Stimulated activated CD4-positive, alpha-beta T cell treated with anti-CD3 and anti-CD28 coated beads, Interleukin-15, amount 100 ng/mL, for 1 hour (primary cell): ENCODE measurements around the gene TTR.

Experiments used
- DNase-seq, 2 donors: peaks; one replicate each; pipeline ENCODE4 v3.0.0-alpha.2; 2020; ENCODE audit warnings: low read depth in 1 of 2, low spot score in 1 of 2

Gene TTR

DNA sequence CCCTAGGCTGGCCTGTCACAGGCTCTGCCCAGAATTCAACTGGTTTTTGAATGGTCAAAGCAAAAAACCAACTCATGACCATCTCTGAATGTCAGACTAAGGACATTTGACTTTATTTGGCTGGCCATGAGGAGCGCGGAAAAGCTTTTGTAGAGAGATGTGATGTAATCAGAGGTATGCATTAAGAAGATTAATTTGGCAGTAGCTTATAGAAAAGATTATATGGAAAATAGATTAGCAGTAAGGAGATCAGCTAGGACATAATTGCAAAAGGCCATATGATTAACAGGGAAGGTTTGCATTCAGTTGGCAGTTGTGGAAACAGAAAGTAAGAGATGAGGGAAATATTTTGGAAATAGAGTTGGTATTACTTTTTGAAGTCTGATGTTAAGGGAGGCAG is 12.3 kb upstream of the TTR start:
- DNase-seq, result no peak

DNA sequence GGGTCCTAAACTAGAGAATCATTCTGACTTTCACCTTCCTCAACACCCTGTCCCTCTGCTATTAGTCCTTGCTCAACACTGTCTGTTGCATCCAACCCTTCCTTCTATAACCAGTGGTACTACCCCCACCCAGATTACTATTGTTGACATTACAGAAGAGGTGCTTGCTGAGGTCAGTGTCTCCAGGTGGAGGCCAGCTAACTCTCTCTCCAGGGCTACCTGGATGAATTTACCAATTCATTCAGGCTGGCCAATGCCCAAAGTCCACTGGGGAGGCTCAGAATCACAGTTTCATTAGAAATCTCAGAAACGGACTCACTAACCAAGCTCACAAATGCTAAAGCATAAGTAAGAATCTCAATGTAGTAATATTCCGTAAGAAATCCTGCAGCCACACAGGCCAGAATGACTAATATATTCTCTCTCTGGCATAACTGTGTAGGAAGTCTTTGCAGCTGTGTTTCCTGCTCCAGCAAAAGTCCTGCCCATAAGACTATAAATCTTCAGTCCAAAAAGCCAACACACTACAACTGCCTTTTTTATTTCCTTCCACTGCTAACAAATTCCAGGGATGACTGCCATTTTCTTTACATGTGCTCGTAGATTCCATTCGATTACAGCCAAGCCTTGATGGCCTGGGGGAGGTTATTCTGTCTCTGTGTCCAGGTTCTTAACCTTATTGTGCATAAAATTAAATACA is 10.0 kb upstream of the TTR start:
- DNase-seq, result no peak

DNA sequence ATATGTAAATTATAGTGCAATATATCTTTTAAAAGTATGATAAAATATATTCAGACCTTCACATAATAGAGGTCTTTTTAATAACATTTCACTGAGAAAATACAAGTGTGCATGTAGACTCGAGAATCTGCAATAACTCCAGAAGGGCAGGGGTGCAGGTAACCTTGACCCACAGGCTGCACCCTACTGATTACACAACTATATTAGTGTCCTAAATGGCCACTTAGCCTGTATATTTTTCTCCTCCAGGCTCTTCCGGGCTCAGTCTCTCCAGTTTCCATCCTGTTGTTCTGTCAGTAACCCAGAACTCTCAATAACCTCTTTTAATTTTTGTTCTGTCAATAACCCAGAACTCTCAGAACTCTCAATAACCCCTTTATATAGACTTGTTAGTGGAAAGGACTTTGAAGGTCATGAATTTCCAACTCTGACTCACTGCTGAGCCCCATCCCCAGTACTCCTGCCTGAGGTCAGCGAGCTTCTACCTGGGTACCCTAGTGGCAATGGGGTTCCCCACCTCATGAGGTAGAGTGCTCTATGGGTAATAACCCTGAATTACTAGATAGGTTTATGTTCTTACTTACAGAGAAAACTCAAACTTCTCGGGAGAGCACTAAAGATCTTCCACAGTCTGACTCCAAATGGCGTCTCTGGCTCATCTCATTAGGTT is 8.4 kb upstream of the TTR start:
- no peak for DNase-seq

DNA sequence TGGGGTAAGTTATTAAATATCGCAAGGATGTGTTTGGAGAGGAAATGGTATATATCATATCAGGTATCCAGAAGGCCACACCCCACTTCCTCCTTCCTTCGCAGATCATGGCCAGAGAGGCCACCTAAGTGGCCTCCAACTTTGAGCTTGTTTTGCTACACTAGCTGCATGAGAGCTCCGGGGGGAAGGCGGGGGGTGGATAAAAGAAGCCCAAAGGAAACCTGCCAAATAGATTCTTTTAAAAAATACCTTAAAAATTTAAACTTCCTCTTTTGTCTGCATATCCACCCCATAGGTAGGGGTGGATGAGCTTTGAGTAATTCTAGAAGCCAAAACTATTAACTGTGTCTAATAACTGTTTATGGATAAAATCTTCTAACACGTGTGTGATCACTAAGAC is 5.7 kb upstream of the TTR start:
- DNase-seq, result no peak

DNA sequence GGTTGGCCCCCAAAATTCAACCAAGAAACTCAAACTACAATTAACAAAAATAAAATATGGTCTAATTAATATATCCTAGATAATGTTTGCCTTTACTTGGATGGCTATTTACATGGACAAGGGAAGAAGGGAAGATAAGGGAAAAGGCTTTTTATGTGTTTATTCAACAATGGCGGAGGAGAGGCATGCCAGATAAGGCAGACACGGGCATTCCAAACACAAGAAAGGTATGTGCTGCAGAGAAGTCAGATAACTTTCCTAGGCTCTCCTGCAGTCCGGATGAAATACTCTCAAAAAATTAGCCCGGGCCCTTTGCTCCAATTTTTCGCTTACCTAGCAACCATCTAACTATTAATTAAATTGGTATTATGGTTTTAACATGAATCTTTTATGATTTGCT is 5.1 kb upstream of the TTR start:
- DNase-seq, result no peak

DNA sequence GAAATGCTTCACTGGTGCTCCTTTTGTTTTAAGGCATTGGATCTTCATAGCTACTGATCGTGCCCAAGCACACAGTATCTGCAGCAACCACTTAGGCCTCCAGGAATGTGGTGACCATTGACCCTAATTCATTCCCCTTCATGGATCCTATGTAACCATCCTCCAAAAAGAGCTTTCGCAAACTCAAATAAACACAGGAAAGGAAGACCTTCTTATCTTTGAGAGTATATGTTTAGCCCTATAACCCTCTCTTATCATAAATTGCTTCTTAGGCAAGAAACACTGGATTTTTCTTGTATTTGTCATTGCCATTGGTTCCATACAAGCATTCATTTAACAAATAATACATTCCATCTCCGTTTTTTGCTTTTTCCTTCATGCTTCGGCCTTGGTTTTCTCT is 4.1 kb upstream of the TTR start:
- no peak for DNase-seq

DNA sequence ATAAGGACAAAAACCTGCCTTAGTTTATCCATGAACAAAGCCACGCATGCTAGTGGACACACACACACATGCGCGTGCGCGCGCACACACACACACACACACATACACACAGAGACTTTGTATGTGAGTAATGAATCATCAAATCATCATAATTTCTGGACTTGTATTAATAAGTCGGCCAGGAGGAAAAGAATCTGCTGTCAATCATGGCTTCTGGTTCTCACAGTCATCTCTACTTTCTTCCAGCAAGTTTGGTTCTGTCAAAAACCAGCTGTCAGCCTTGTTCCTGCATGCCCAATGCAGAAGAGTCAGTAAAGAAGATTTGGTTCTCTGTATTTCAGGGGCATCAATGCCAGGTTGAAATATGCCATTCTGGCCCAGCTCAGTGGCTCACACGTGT is 1.1 kb upstream of the TTR start:
- DNase-seq, result no peak

DNA sequence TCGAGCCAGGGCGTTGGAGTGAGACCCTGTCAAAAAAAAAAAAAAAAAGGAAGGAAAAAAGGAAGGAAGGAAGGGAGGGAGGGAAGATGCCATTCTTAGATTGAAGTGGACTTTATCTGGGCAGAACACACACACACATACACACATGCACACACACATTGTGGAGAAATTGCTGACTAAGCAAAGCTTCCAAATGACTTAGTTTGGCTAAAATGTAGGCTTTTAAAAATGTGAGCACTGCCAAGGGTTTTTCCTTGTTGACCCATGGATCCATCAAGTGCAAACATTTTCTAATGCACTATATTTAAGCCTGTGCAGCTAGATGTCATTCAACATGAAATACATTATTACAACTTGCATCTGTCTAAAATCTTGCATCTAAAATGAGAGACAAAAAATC is 564 bp upstream of the TTR start:
- no peak for DNase-seq

DNA sequence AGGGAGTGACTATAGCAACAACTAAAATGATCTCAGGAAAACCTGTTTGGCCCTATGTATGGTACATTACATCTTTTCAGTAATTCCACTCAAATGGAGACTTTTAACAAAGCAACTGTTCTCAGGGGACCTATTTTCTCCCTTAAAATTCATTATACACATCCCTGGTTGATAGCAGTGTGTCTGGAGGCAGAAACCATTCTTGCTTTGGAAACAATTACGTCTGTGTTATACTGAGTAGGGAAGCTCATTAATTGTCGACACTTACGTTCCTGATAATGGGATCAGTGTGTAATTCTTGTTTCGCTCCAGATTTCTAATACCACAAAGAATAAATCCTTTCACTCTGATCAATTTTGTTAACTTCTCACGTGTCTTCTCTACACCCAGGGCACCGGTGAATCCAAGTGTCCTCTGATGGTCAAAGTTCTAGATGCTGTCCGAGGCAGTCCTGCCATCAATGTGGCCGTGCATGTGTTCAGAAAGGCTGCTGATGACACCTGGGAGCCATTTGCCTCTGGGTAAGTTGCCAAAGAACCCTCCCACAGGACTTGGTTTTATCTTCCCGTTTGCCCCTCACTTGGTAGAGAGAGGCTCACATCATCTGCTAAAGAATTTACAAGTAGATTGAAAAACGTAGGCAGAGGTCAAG is 955 bp downstream of the TTR start:
- DNase-seq, result no peak

DNA sequence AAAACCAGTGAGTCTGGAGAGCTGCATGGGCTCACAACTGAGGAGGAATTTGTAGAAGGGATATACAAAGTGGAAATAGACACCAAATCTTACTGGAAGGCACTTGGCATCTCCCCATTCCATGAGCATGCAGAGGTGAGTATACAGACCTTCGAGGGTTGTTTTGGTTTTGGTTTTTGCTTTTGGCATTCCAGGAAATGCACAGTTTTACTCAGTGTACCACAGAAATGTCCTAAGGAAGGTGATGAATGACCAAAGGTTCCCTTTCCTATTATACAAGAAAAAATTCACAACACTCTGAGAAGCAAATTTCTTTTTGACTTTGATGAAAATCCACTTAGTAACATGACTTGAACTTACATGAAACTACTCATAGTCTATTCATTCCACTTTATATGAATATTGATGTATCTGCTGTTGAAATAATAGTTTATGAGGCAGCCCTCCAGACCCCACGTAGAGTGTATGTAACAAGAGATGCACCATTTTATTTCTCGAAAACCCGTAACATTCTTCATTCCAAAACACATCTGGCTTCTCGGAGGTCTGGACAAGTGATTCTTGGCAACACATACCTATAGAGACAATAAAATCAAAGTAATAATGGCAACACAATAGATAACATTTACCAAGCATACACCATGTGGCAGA is 3.6 kb downstream of the TTR start:
- DNase-seq, result no peak

DNA sequence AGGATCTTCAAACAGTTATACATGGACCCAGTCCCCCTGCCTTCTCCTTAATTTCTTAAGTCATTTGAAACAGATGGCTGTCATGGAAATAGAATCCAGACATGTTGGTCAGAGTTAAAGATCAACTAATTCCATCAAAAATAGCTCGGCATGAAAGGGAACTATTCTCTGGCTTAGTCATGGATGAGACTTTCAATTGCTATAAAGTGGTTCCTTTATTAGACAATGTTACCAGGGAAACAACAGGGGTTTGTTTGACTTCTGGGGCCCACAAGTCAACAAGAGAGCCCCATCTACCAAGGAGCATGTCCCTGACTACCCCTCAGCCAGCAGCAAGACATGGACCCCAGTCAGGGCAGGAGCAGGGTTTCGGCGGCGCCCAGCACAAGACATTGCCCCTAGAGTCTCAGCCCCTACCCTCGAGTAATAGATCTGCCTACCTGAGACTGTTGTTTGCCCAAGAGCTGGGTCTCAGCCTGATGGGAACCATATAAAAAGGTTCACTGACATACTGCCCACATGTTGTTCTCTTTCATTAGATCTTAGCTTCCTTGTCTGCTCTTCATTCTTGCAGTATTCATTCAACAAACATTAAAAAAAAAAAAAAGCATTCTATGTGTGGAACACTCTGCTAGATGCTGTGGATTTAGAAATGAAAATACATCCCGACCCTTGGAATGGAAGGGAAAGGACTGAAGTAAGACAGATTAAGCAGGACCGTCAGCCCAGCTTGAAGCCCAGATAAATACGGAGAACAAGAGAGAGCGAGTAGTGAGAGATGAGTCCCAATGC is 4.6 kb downstream of the TTR start:
- DNase-seq, result no peak

DNA sequence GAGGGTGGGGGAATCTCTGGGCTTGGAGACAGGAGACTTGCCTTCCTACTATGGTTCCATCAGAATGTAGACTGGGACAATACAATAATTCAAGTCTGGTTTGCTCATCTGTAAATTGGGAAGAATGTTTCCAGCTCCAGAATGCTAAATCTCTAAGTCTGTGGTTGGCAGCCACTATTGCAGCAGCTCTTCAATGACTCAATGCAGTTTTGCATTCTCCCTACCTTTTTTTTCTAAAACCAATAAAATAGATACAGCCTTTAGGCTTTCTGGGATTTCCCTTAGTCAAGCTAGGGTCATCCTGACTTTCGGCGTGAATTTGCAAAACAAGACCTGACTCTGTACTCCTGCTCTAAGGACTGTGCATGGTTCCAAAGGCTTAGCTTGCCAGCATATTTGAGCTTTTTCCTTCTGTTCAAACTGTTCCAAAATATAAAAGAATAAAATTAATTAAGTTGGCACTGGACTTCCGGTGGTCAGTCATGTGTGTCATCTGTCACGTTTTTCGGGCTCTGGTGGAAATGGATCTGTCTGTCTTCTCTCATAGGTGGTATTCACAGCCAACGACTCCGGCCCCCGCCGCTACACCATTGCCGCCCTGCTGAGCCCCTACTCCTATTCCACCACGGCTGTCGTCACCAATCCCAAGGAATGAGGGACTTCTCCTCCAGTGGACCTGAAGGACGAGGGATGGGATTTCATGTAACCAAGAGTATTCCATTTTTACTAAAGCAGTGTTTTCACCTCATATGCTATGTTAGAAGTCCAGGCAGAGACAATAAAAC is 6.5 kb downstream of the TTR start:
- no peak for DNase-seq

DNA sequence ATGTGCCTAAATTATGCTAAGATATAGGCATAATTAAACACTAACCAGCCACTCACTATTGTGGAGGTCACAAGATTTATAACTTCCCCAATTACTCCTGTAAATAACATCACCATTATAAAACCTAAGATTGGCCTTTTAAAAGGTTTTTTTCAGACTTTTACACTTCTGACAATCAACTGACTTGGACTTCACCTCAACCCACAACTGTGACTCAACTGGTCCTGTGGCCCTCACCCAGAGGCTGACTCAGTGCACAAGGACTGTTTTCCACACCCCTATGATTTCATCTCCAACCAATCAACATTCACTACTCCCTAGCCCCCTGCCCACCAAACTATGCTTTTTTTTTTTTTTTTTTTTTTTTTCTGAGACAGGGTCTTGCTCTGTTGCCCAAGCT is 11.6 kb downstream of the TTR start:
- no peak for DNase-seq

DNA sequence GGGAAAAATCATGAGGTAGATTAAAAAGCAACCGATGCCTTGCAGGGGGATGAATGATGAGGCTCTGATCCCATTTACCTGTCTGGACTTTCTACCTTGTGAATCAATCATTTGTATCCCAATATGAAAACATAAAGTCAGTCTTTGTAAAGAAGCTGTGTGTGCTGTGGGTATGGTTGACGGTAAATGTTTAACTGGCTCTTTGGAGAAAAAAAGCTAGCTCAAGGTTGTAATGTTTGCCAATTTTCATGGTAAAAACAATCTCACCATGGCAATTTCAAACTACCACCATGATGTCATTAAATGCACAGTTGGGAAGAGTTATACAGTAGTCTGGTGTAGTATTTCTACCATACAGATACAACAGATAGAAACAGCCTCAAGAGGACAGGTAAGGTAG is 14.6 kb downstream of the TTR start:
- no peak for DNase-seq

DNA sequence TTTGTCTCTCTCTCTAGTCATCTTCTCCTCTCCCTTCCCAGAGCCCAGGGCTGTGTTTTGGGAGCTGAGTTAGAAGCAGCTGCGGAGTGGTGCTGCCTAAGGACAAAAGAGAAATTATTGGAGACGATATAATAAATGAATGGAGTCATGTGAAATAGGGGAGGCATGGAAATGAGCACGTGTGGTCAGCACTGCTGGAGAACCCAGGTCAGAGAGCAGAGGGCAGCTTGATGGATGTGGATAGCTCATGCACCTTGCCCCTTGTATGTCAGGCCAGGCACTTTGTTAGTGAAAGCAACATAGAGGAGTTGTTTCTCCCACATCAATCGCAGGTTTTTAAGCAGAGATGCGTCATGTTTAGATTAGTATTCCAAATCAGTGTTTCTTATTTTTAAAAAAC is 15.7 kb downstream of the TTR start:
- DNase-seq, result no peak

DNA sequence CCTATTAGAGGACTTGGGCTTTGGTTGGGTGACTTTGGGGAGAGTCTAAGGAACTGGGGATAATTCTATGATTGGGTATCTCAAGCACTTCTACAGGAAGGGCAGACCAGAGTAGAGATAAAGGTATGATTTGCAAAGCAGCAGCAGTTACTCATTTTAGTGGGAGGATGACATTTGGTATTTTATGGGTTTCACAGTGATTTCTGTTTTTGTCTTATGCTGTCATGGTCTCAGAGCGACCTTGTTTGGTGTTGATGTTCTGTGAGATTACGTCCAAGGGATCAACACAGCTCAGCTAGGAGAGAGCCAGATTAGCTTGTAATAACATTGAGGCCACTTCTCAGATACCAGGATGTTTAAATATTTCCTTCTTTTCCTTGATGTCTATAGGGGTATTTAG is 18.2 kb downstream of the TTR start:
- no peak for DNase-seq

DNA sequence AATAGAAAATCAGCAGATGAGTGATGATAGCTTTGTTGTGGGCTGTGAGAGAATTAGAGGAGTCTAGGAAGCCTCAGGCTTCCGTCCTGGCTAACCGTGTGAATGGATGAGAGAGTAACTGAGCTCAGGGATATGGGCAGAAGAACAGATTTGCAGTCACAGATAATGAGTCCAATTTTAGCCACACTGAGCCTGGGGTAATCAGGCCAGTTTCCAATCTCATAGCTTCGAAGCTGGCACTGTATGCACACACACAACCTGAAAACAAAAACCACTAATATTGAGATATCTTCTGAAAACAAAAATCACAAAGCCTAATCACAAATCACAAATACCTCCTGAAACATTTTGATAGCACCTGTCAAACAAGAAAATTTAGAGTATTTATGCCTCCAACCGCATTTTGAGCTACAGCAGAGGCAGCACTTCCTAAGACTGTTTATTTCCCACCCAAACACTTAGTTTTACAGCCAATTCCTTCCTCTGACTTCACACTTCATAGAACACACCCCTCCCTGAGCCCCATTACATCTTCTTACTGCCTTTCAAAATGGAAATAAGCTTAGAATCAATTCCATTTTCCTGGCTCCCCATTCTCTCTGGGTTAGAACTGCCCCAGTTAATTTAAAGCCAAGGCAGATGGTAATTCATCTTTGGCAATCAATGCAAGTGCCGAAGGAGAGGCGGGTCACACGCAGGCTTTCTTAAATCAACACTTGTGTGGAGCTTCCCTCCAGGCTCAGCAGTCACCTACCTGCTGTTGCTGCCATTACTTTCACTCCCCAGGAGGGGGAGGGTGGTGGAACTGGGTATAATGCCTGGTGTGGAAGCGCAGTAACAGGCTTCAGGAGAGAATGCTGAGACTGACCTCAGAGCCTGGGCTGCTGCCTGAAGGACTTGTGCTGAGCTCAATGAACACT is 18.9 kb downstream of the TTR start:
- no peak for DNase-seq

DNA sequence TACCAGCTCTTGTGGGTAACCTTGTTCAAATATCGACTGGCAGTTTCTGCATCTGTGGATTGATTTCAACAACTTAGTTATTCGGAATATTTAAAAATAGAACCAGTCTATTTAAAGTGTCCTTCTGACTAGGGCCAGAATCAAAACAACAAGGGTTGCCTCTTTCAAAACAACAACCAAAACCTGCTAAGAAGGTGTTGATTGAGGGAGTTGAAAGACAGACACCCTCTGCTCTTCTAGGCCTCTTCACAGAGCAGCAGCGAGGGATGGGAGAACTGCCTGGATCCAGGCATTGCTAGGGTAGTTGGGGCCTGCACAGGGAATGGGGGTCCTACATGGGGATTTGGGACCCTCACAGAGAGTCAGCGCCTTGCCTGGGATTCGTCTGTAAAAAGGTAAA is 19.8 kb downstream of the TTR start:
- no peak for DNase-seq

DNA sequence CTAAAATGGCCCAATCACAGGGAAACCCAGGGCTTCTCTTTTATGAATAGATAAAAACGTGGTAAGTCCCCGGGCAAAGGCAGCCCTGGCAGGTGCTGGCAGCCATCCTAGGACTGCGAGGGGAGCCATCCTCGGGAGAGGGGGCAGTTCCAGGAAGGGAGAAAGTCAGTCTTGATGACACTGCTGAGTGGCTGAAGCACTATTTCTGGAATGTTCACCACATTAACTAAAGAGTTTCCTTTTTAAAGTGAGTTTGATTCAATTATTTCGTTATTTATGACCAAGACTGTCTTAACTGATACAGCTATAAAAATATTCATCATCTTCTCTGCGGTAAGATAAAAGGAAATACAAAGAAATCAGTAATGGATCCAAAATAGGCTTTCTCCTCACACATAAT is 20.4 kb downstream of the TTR start:
- no peak for DNase-seq

DNA sequence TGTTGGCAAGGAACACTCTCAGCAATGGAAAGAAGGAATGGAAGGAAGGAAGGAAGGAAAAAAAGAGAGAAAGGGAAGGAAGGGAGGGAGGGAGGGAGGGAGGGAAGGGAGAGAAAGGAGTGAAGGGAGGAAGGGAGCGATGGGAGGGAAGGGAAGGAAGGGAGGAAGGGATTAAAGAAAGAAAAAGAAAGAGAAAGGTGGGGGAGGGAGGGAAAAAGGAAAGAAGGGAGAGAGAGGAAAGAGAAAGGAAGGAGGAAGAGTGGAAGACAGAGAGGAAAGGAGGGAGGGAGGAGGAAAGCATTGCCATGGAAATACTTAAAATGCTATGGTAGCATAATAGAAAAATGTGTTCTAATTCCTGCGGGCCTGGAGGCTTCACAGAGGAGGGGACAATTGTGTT is 22.4 kb downstream of the TTR start:
- DNase-seq, result no peak
